ENCODE measurements around the gene IRAK2. TPM values are rescaled to one million over a fixed set of nuclear protein-coding genes. Genes with fewer than 3 reads are reported as not detected.
A peak's percentile ranks its signal among the peaks of the same experiment; 100 is the strongest.

IRAK2 gene
- polyA plus RNA-seq, 2 of the 4 experiments (the other 2 are of a cell fraction), result 7.9 to 12.5 TPM

- Histone ChIP-seq H3K4me3 (peak overlapping the region; percentile 72), H3K4me1 (peaks cover 20% of the 10 kb centered on the region), H3K4me2 (peak overlapping the region; percentile 93), H3K9me3 (peaks cover 16% of the 10 kb centered on the region), H3K27ac (peak overlapping the region; percentile 82 to 95)
- under 1% methylated on average over 22 of the region's 32 CpGs for WGBS (ENCODE audit: missing lambda C conversion rate)
- TF ChIP-seq NPAS2 (CRISPR knock-in tag; IDR thresholded peaks at IDR 0.05; ENCODE audit: borderline replicate concordance), result no peak
- TF ChIP-seq, protein P1, sequence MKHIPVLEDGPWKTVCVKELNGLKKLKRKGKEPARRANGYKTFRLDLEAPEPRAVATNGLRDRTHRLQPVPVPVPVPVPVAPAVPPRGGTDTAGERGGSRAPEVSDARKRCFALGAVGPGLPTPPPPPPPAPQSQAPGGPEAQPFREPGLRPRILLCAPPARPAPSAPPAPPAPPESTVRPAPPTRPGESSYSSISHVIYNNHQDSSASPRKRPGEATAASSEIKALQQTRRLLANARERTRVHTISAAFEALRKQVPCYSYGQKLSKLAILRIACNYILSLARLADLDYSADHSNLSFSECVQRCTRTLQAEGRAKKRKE (CRISPR knock-in tag; IDR thresholded peaks at IDR 0.05; ENCODE audit: low read depth), result no peak
- no peak for TF ChIP-seq ZSCAN20 (CRISPR knock-in tag; IDR thresholded peaks at IDR 0.05)
- no peak for TF ChIP-seq CEBPB (IDR thresholded peaks at IDR 0.05)
- no peak for TF ChIP-seq BHLHE40 (IDR thresholded peaks at IDR 0.05; ENCODE audit: low read depth, low read length)
- TF ChIP-seq EHMT2 (IDR thresholded peaks at IDR 0.05; ENCODE audit: low read depth), result no peak
- no peak for TF ChIP-seq HDAC2 (IDR thresholded peaks at IDR 0.05)
- TF ChIP-seq CHD2 (IDR thresholded peaks at IDR 0.05; ENCODE audit: low read length, partially characterized antibody), result no peak
- no peak for TF ChIP-seq RARB (CRISPR knock-in tag; IDR thresholded peaks at IDR 0.05)
- no peak for TF ChIP-seq RCOR1 (IDR thresholded peaks at IDR 0.05; ENCODE audit: low read depth, low read length)
- TF ChIP-seq FOXS1 (CRISPR knock-in tag; IDR thresholded peaks at IDR 0.05), result no peak
- POLR2A ChIA-PET, result interaction anchor here (2.4 kb wide), 1 partner anchor 107 kb away, joined by 12 read pairs; the partner anchor contains the start of gene VHL
- FAIRE-seq, result no peak
- peak; percentile 14 to 62 for DNase-seq (ENCODE audit: low read depth in 1 of 2, low spot score in 1 of 2)
- CTCF ChIA-PET, result interaction anchor here (0.8 to 1.7 kb wide), 2 partner anchors 12 to 45 kb away, joined by 3 read pairs; no protein-coding TSS in a partner anchor
- peak; percentile 43 to 49 for ATAC-seq
These were observed 84.4 kb downstream of the IRAK2 start for GRCh38 chr3:10248984-10249748.

- DNase-seq (ENCODE audit: low read depth in 1 of 2, low spot score in 1 of 2), result no peak
These were observed 85.1 kb downstream of the IRAK2 start for GRCh38 chr3:10249833-10250232.

GRCh38 chr3:10251006-10251405 lies 86.3 kb downstream of the IRAK2 start:
- ATAC-seq, result no peak
- H3K27ac ChIP-seq, result no peak overlapping the region
- TF ChIP-seq FOXS1 (CRISPR knock-in tag; IDR thresholded peaks at IDR 0.05) (no peak), BCL3 (IDR thresholded peaks at IDR 0.05) (no peak), NPAS2 (CRISPR knock-in tag; IDR thresholded peaks at IDR 0.05; ENCODE audit: borderline replicate concordance) (no peak), SMC3 (IDR thresholded peaks at IDR 0.05) (no peak), HOXB5 (CRISPR knock-in tag; IDR thresholded peaks at IDR 0.05) (no peak), CBX2 (IDR thresholded peaks at IDR 0.05; ENCODE audit: borderline replicate concordance, low read depth) (no peak), RCOR1 (IDR thresholded peaks at IDR 0.05; ENCODE audit: low read depth, low read length) (no peak), CBX8 (IDR thresholded peaks at IDR 0.05) (no peak)
- TF ChIP-seq, protein P2, sequence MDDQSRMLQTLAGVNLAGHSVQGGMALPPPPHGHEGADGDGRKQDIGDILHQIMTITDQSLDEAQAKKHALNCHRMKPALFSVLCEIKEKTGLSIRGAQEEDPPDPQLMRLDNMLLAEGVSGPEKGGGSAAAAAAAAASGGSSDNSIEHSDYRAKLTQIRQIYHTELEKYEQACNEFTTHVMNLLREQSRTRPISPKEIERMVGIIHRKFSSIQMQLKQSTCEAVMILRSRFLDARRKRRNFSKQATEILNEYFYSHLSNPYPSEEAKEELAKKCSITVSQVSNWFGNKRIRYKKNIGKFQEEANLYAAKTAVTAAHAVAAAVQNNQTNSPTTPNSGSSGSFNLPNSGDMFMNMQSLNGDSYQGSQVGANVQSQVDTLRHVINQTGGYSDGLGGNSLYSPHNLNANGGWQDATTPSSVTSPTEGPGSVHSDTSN (IDR thresholded peaks at IDR 0.05), result no peak
- DNase-seq (ENCODE audit: low read depth in 1 of 2, low spot score in 1 of 2), result no peak
- ChIA-PET CTCF (interaction anchor here (1.3 kb wide), 1 partner anchor 10 kb away, joined by 5 read pairs; no protein-coding TSS in a partner anchor), POLR2A (no interaction called here)
- no peak for FAIRE-seq
- H3K4me1 ChIP-seq, result peaks cover 20% of the 10 kb centered on the region
- WGBS (ENCODE audit: missing lambda C conversion rate), result 98% methylated on average over 3 of the region's 3 CpGs
- H3K4me3 ChIP-seq, result no peak overlapping the region
- peak overlapping the region; percentile 93; the same call in 1 of the 3 replicates for H3K4me2 ChIP-seq
- peaks cover 3% of the 10 kb centered on the region; the same call in 1 of the 3 replicates for H3K9me3 ChIP-seq

More at GRCh38 chr3:10249833-10250232, 85.1 kb downstream of the IRAK2 start:
- ChIA-PET CTCF (no interaction called here), POLR2A (no interaction called here)
- Histone ChIP-seq H3K4me1 (peaks cover 20% of the 10 kb centered on the region), H3K27ac (peak overlapping the region; percentile 82 to 95; a peak in 5 of 6 replicates), H3K4me3 (peak overlapping the region; percentile 72), H3K4me2 (peak overlapping the region; percentile 93), H3K9me3 (peaks cover 13% of the 10 kb centered on the region)
- ATAC-seq, result no peak
- 16% methylated on average over 3 of the region's 3 CpGs for WGBS (ENCODE audit: missing lambda C conversion rate)
- FAIRE-seq, result no peak
- TF ChIP-seq JUN (IDR thresholded peaks at IDR 0.05), result no peak
- TF ChIP-seq SREBF2 (IDR thresholded peaks at IDR 0.05), result no peak

Measured in A549 (cell line).